BLaER1 (cell line): ENCODE data around the gene GKAP1.
A peak's percentile ranks its signal among the peaks of the same experiment; 100 is the strongest.
"Not testable (repeated sequence)": the region's sequence is repeated elsewhere in the genome, so short reads cannot be mapped to it uniquely, and the experiment has no call there.

Experiments
- H3K27ac ChIP-seq: shearing (Covaris generic); formaldehyde crosslinking; 2 replicates; pipeline ENCODE4 v1.8.1; 2022
- H3K27me3 ChIP-seq: shearing (Covaris generic); formaldehyde crosslinking; 2 replicates; pipeline ENCODE4 v1.8.1; 2022
- H3K36me3 ChIP-seq: shearing (Covaris generic); formaldehyde crosslinking; 2 replicates; pipeline ENCODE4 v1.8.1; 2022
- H3K4me1 ChIP-seq: shearing (Covaris generic); formaldehyde crosslinking; 2 replicates; pipeline ENCODE4 v1.8.1; 2022
- H3K4me2 ChIP-seq: shearing (Covaris generic); formaldehyde crosslinking; 2 replicates; pipeline ENCODE4 v1.8.1; 2022
- H3K4me3 ChIP-seq: shearing (Covaris generic); formaldehyde crosslinking; 2 replicates; pipeline ENCODE4 v1.8.1; 2022
- H3K9ac ChIP-seq: shearing (Covaris generic); formaldehyde crosslinking; 2 replicates; pipeline ENCODE4 v1.8.1; 2022
- H3K9me3 ChIP-seq: shearing (Covaris generic); formaldehyde crosslinking; 2 replicates; pipeline ENCODE4 v1.8.1; 2022
- H4K20me1 ChIP-seq: shearing (Covaris generic); formaldehyde crosslinking; 2 replicates; pipeline ENCODE4 v1.8.1; 2022
- Cebpa-rat ChIP-seq: shearing (Covaris generic); IDR thresholded peaks from 2 replicates; pipeline ENCODE4 v1.8.1; 2022

GKAP1 gene

DNA sequence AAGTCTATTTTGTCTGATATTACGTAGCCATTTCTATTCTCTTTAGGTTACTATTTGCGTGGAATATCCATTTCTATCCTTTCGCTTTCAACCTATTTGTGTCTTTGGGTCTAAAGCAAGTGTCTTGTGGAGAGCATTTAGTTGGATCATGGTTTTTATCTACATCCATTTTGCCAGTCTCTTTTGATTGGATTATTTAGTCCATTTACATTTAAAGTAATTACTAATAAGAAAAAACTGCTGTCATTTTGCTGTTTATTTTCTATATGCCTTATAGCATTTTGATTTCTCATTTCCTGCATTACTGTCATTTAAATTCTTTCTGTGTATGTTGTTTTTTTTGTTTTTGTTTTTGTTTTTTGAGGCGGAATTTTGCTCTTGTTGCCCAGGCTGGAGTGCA is 83.8 kb downstream of the GKAP1 start:
- Histone ChIP-seq H4K20me1 (no peaks in the 10 kb centered on the region), H3K27ac (no peak overlapping the region), H3K4me1 (no peaks in the 10 kb centered on the region), H3K36me3 (0 out of 2 replicates have a peak, but pooled peaks cover 8% of the 10 kb centered on the region), H3K4me3 (no peak overlapping the region), H3K27me3 (no peaks in the 10 kb centered on the region), H3K4me2 (no peak overlapping the region), H3K9me3 (no peaks in the 10 kb centered on the region), H3K9ac (no peak overlapping the region)
- TF ChIP-seq Cebpa-rat, result no peak

DNA sequence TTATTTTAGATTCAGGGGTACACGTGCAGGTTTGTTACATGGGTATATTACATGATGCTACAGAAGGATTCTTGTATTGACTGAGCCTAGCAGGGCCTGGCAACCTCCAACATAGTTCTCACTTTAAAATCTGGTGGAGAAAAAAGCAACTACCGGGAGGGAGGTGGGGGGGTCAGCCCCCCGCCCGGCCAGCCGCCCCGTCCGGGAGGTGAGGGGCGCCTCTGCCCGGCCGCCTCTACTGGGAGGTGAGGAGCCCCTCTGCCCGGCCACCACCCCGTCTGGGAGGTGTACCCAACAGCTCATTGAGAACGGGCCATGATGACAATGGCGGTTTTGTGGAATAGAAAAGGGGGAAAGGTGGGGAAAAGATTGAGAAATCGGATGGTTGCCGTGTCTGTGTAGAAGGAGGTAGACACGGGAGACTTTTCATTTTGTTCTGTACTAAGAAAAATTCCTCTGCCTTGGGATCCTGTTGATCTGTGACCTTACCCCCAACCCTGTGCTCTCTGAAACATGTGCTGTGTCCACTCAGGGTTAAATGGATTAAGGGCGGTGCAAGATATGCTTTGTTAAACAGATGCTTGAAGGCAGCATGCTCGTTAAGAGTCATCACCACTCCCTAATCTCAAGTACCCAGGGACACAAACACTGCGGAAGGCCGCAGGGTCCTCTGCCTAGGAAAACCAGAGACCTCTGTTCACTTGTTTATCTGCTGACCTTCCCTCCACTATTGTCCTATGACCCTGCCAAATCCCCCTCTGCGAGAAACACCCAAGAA is 88.8 kb downstream of the GKAP1 start:
- not testable (repeated sequence) for H3K36me3 ChIP-seq, H3K4me2 ChIP-seq, H3K27me3 ChIP-seq, H3K27ac ChIP-seq, H3K4me1 ChIP-seq, H3K4me3 ChIP-seq, H4K20me1 ChIP-seq, H3K9ac ChIP-seq
- H3K9me3 ChIP-seq, result peaks cover 12% of the 10 kb centered on the region; the same call in 1 of the 2 replicates

DNA sequence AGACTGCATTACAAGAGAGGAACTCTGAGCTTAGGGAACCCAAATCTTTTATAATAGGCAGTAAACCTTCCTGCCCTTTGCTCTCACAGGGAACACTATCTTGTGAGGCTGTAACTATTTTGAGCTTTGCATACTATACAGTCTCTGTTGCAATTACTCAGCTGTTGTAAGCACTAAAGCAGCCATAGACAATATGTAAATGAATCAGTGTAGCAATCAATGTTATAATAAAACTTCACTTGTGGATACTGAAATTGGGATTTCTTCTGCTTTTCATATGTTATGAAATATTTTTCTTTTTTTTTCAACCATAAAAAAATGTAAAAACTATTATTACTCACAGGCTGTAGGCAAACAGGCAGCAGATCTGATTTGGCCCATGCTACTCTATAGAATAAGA is 93.1 kb downstream of the GKAP1 start:
- no peaks in the 10 kb centered on the region for H4K20me1 ChIP-seq
- no peaks in the 10 kb centered on the region for H3K27me3 ChIP-seq
- H3K4me3 ChIP-seq, result no peak overlapping the region
- no peak overlapping the region for H3K4me2 ChIP-seq
- H3K27ac ChIP-seq, result no peak overlapping the region
- H3K4me1 ChIP-seq, result no peaks in the 10 kb centered on the region
- H3K9me3 ChIP-seq, result peaks cover 13% of the 10 kb centered on the region; the same call in 1 of the 2 replicates
- H3K36me3 ChIP-seq, result no peaks in the 10 kb centered on the region
- H3K9ac ChIP-seq, result no peak overlapping the region
- no peak for TF ChIP-seq Cebpa-rat

DNA sequence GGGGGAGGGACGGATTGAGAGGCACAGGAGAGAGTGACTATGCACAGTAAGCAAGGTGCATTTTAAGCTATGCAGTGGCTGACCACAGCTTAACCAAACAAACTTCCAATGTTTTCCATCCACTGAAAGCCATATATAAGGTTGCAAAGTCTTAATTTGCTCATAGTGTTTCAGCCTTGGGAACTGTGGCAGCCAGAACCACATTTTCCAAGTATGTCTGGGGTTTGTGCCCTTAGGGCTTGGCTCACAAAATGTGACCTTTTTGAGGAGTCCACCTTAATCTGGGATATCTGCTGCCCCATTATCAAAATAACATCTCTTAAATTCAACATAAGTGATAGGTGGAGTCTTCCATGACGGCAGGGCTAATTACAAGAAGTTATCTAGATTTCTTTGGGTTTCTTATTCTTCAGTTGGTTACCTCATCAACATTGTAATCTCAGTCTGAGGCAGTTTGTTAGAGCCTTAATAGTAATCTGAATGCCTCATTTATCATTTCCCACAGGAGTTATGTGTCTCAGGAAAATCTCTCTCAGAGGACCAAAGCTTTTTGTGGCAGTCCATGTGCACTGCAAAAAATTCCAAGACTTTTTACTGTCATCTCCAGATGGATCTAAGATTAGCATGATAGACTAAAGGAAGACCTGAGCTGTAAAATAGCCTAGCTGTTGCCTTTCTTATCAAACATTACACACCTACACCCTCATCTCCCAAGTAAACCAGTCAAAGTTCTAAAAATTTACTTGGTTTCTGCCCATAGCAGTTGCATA is 94.7 kb downstream of the GKAP1 start:
- Histone ChIP-seq H3K4me3 (no peak overlapping the region), H3K36me3 (no peaks in the 10 kb centered on the region), H4K20me1 (no peaks in the 10 kb centered on the region), H3K4me1 (no peaks in the 10 kb centered on the region), H3K9me3 (peaks cover 13% of the 10 kb centered on the region; the same call in 1 of the 2 replicates), H3K27me3 (no peaks in the 10 kb centered on the region), H3K4me2 (no peak overlapping the region), H3K27ac (no peak overlapping the region), H3K9ac (no peak overlapping the region)
- no peak for TF ChIP-seq Cebpa-rat

DNA sequence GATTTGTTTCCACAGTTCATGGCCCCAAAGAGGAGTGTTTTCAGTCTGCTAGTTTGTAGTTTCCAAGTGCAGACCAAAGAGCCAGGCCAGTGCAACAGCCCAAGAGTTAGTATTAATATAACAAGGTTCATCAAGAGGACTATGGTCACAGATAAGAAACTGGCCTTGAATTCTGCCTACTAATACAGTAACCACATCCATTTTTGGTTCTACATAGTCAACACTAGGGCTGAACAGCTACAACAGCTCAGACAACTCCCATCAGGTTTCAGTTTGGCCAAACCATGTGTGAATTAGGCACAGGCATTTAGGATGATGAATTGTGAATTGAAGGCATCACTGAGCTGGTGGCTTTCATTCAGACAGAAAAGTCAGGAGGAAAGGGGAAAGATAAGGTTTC is 96.1 kb downstream of the GKAP1 start:
- no peaks in the 10 kb centered on the region for H3K4me1 ChIP-seq
- H3K27me3 ChIP-seq, result no peaks in the 10 kb centered on the region
- H3K4me3 ChIP-seq, result no peak overlapping the region
- H3K36me3 ChIP-seq, result no peaks in the 10 kb centered on the region
- no peaks in the 10 kb centered on the region for H4K20me1 ChIP-seq
- no peak overlapping the region for H3K9ac ChIP-seq
- peaks cover 13% of the 10 kb centered on the region; the same call in 1 of the 2 replicates for H3K9me3 ChIP-seq
- H3K27ac ChIP-seq, result no peak overlapping the region
- TF ChIP-seq Cebpa-rat, result no peak
- H3K4me2 ChIP-seq, result no peak overlapping the region

DNA sequence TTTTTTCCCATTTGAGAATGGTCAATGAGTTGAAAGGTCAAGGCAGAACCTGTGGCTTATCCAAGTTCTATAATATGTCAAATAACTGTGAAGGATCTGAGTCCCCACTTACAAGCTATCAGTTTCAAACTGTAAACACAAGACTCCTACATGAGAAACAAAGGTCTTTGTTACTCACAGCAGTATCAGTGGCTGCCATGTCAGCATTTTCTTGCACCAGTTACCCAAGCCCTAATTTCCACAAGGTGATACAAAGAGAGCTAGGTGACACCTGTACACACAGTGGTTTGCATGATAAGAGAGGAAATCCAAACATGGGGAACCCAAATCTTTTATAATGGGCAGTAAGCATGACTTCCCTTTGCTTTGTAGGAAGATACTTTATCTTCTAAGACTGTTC is 101.8 kb downstream of the GKAP1 start:
- H3K4me3 ChIP-seq, result no peak overlapping the region
- no peak overlapping the region for H3K4me2 ChIP-seq
- H3K4me1 ChIP-seq, result no peaks in the 10 kb centered on the region
- H3K36me3 ChIP-seq, result no peaks in the 10 kb centered on the region
- H3K9ac ChIP-seq, result no peak overlapping the region
- no peak overlapping the region for H3K27ac ChIP-seq
- no peak for TF ChIP-seq Cebpa-rat
- no peaks in the 10 kb centered on the region for H3K9me3 ChIP-seq
- no peaks in the 10 kb centered on the region for H4K20me1 ChIP-seq
- H3K27me3 ChIP-seq, result no peaks in the 10 kb centered on the region

DNA sequence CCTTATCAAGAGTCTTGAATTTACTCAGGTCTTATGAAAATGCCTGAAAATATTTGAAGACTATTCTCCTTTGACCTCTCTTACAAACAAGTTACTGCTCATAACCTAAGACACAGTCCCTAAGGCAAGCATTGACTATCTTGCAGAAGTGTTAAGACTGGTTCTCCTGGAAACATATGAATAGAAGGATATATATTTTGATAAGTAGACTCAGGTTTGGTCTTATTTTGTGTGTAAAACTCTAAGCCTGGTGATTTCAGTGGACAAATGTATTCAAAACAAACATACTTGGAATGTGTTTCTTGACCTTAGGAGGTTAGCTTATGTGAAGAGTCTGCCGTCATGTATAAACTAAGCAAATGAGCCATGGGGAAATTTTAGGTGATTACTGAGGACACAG is 102.3 kb downstream of the GKAP1 start:
- Histone ChIP-seq H3K36me3 (no peaks in the 10 kb centered on the region), H3K9ac (no peak overlapping the region), H3K27ac (no peak overlapping the region), H3K4me2 (no peak overlapping the region), H3K27me3 (no peaks in the 10 kb centered on the region), H3K4me3 (no peak overlapping the region), H4K20me1 (no peaks in the 10 kb centered on the region), H3K4me1 (no peaks in the 10 kb centered on the region), H3K9me3 (no peaks in the 10 kb centered on the region)
- no peak for TF ChIP-seq Cebpa-rat

DNA sequence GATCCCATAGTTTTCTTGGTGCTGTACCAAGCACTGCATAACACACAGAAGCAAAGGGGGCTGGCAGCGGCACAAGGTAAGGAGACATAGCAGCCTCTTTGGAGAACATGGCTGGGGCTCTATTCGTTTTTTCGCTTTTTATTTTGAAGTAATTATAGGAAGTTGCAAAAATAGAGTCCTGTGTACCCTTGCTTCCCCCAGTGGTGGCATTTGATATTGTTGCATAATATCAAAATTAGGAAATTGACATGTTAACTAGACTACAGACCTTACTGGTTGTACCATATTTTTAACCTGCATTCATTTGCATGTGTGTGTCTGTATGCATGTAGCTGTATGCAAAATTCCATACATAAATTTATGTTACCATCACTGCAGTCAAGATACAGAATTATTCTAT is 103.2 kb downstream of the GKAP1 start:
- no peaks in the 10 kb centered on the region for H3K27me3 ChIP-seq
- H3K27ac ChIP-seq, result no peak overlapping the region
- H3K36me3 ChIP-seq, result no peaks in the 10 kb centered on the region
- H3K9ac ChIP-seq, result no peak overlapping the region
- no peaks in the 10 kb centered on the region for H3K4me1 ChIP-seq
- no peaks in the 10 kb centered on the region for H4K20me1 ChIP-seq
- H3K4me3 ChIP-seq, result no peak overlapping the region
- TF ChIP-seq Cebpa-rat, result no peak
- no peak overlapping the region for H3K4me2 ChIP-seq
- H3K9me3 ChIP-seq, result no peaks in the 10 kb centered on the region

DNA sequence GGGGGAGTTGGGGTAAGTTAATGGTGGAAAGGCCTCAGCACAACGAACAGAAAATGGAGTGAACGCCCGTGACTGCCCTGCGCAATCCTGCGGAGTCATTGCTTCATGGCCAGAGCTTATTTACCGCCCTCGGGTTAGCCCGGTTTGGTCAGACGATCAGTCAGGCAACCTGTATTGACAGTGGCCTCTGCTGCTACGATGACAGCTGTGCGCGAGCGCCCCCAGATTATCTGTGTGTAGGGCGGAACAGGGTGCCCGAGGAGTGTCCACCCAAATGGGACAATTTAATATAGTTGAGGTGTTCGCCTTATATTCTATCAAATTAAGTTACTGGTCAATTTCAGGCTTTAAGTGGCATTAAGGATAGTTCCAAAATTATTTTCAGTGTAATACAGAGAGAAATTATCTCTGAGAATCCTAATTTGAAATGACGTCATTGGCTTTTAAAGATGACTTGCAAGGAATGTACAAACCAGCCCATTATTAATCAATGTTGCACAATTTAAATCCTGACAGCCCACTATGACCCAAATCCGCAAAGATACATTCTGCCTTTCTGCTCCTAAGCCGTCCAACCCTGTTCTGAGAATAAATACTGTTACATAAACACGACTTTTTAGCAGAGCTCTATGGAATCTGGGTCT is 108.9 kb downstream of the GKAP1 start:
- Histone ChIP-seq H3K4me3 (peak overlapping the region; percentile 98), H3K27ac (peak overlapping the region; percentile 98), H3K9me3 (peaks cover 11% of the 10 kb centered on the region; the same call in 1 of the 2 replicates), H3K36me3 (peaks cover 12% of the 10 kb centered on the region; the same call in 1 of the 2 replicates), H4K20me1 (peaks cover 38% of the 10 kb centered on the region), H3K27me3 (no peaks in the 10 kb centered on the region), H3K9ac (peak overlapping the region; percentile 98), H3K4me1 (peaks cover 23% of the 10 kb centered on the region), H3K4me2 (peak overlapping the region; percentile 86)
- no peak for TF ChIP-seq Cebpa-rat
